GM12878 (cell line): ENCODE results near the gene PYGB. TPM values are rescaled to one million over a fixed set of nuclear protein-coding genes. Genes with fewer than 3 reads are reported as not detected.
A peak's percentile ranks its signal among the peaks of the same experiment; 100 is the strongest.

ENCODE experiments used
- ATAC-seq: fragments of 200-7000 bp; cut with Tn5 transposase; 3 replicates; pipeline ENCODE4 v1.9.1; 2020; ENCODE audit warnings: mild to moderate bottlenecking, moderate library complexity
- BruUV-seq: library from RNA; stranded (reverse); fragments of 400-500 nt; replicated peaks from 2 replicates; lab custom pipeline; 2021; lab: Mats Ljungman, UMichigan
- CTCF ChIA-PET: fragments of 300-600 bp; sonication (Branson Sonifier 250); formaldehyde crosslinking; extraction: SDS; loops from one replicate; lab custom pipeline; 2021; ENCODE audit warnings: inconsistent platforms; lab: Yijun Ruan, JAX
- POLR2A ChIA-PET: fragments of 350-600 bp; formaldehyde crosslinking; extraction: SDS; loops from one replicate; lab custom pipeline; 2021; ENCODE audit warnings: inconsistent platforms; lab: Charles Lee
- RAD21 ChIA-PET: fragments of 300-600 bp; sonication (Branson Sonifier 250); formaldehyde crosslinking; loops from one replicate; lab custom pipeline; 2023; ENCODE audit warnings: antibody characterized with exemption; ENCODE audit not compliant: unreplicated experiment; lab: Charles Lee
- SMC1A ChIA-PET: fragments of 300-600 bp; sonication (Branson Sonifier 250); formaldehyde crosslinking; loops from one replicate; lab custom pipeline; 2023; ENCODE audit not compliant: unreplicated experiment, uncharacterized antibody; lab: Charles Lee
- DNase-seq: peaks from one replicate; pipeline ENCODE4 v3.0.0-alpha.2; 2011; ENCODE audit warnings: low read depth, low spot score
- FAIRE-seq: peaks from 3 replicates; lab custom pipeline; 2011; peaks lifted over from hg19 to GRCh38; lab: Jason Lieb, UNC
- H2AFZ ChIP-seq: 2 replicates; pipeline ENCODE4 v1.6.0; 2011; ENCODE audit warnings: low read depth, low read length, control low read depth; ENCODE audit not compliant: control insufficient read depth
- H3K27ac ChIP-seq: 2 replicates; pipeline ENCODE4 v1.5.1; 2011; ENCODE audit warnings: control low read depth; ENCODE audit not compliant: control insufficient read depth, insufficient read depth
- H3K27me3 ChIP-seq, 2 experiments: replicated peaks in 1 of 2; 2 replicates each; pipeline versions ENCODE4 v1.6.0 to v1.6.1; 2011; ENCODE audit warnings: low read length in 1 of 2; ENCODE audit not compliant: control insufficient read depth in 2 of 2, insufficient read depth in 2 of 2
- H3K36me3 ChIP-seq, 2 experiments: 2 replicates each; pipeline ENCODE4 v1.5.1; 2011; ENCODE audit warnings: low read length in 1 of 2; ENCODE audit not compliant: control insufficient read depth in 2 of 2, insufficient read depth in 2 of 2
- H3K4me1 ChIP-seq: 2 replicates; pipeline ENCODE4 v1.6.1; 2011; ENCODE audit warnings: mild to moderate bottlenecking, low read length, moderate library complexity, mixed read lengths; ENCODE audit not compliant: control insufficient read depth, insufficient read depth
- H3K4me2 ChIP-seq: 2 replicates; pipeline ENCODE4 v1.6.0; 2011; ENCODE audit warnings: control low read depth; ENCODE audit not compliant: control insufficient read depth, insufficient read depth
- H3K4me3 ChIP-seq: fragments of 200-600 bp; sonication (generic); 2 replicates; pipeline ENCODE4 v1.5.1; 2016
- H3K79me2 ChIP-seq: 2 replicates; pipeline ENCODE4 v1.6.0; 2011; ENCODE audit warnings: low read length; ENCODE audit not compliant: control insufficient read depth, insufficient read depth
- H3K9ac ChIP-seq: 2 replicates; pipeline ENCODE4 v1.8.0; 2011; ENCODE audit warnings: low read length, control low read depth, mixed read lengths; ENCODE audit not compliant: control insufficient read depth, insufficient read depth
- H3K9me3 ChIP-seq: replicated peaks from 3 replicates; pipeline ENCODE4 v1.5.1; 2011; ENCODE audit warnings: mild to moderate bottlenecking, low read length; ENCODE audit not compliant: control insufficient read depth, insufficient read depth
- H4K20me1 ChIP-seq: 2 replicates; pipeline ENCODE4 v1.6.0; 2011; ENCODE audit not compliant: control insufficient read depth, insufficient read depth
- BHLHE40 ChIP-seq, 2 experiments: fragments of 450-650 bp in 1 of 2; IDR thresholded peaks; 2 replicates each; pipeline ENCODE4 v1.6.1; 2011 to 2017; ENCODE audit warnings: low read depth in 2 of 2, borderline replicate concordance in 1 of 2, improper control_type of control experiment in 1 of 2, low read length in 1 of 2, mild to moderate bottlenecking in 1 of 2
- CBX3 ChIP-seq: fragments of 200-600 bp; sonication (generic); IDR thresholded peaks from 2 replicates; pipeline ENCODE4 v1.6.1; 2016; ENCODE audit warnings: low read depth, borderline replicate concordance
- DPF2 ChIP-seq: fragments of 450-650 bp; IDR thresholded peaks from 2 replicates; pipeline ENCODE4 v1.6.1; 2017; ENCODE audit warnings: mild to moderate bottlenecking
- IKZF1 ChIP-seq: fragments of 450-650 bp; conservative IDR thresholded peaks from 2 replicates; pipeline ENCODE4 v1.6.1; 2017; ENCODE audit warnings: antibody characterized with exemption, mild to moderate bottlenecking
- POLR2AphosphoS2 ChIP-seq: IDR thresholded peaks from 2 replicates; pipeline ENCODE4 v1.6.1; 2011; ENCODE audit warnings: low read depth, mild to moderate bottlenecking, low read length, improper control_type of control experiment, moderate library complexity
- SMAD5 ChIP-seq: IDR thresholded peaks from 2 replicates; pipeline ENCODE4 v1.6.1; 2016; ENCODE audit warnings: antibody characterized with exemption, low read depth
- SPI1 ChIP-seq: IDR thresholded peaks from 2 replicates; pipeline ENCODE4 v1.6.1; 2011; ENCODE audit warnings: low read depth, mild to moderate bottlenecking, low read length, moderate library complexity, borderline replicate concordance; ENCODE audit not compliant: insufficient read depth
- ZSCAN29 ChIP-seq: fragments of 450-650 bp; IDR thresholded peaks from 2 replicates; pipeline ENCODE4 v1.6.1; 2017; ENCODE audit warnings: mild to moderate bottlenecking, moderate library complexity
- WGBS: methylation state at CpG from one replicate; pipeline ENCODE4 v1.1.6; 2016; ENCODE audit warnings: low lambda C conversion rate; ENCODE audit not compliant: insufficient replicate concordance, insufficient coverage; ENCODE audit errors: missing lambda C conversion rate; 5-methylcytosine and 5-hydroxymethylcytosine counted together
- in situ Hi-C: fragments of 300-500 bp; cut with MboI; formaldehyde crosslinking; loops from 9 replicates; pipeline ENCODE4 v1.14.3; 2018; ENCODE audit warnings: mixed read lengths
- intact Hi-C: fragments of 100-400 bp; cut with micrococcal nuclease; formaldehyde crosslinking; loops from one replicate; pipeline ENCODE4 v1.14.2; 2022; ENCODE audit not compliant: unreplicated experiment
- polyA plus RNA-seq, 11 experiments: library from polyadenylated mRNA; depleted of rRNA in 4 of 11; unstranded in 6 of 11; stranded (reverse) in 5 of 11; fragments of >200 nt; fragmentation: Nextera tagmentation in 4 of 11; fragmentation: Illumina TruSeq in 1 of 11; extraction: Ambion mirVana in 4 of 11; extraction: Trizol in 1 of 11; gene quantifications; 1 replicate in 1 of 11; 2 replicates in 10 of 11; pipeline versions ENCODE4 v1.2.1 to v1.2.3, GENCODE V29; 2011 to 2016; ENCODE audit warnings: inconsistent platforms in 2 of 11, missing spikeins in 2 of 11, low read depth in 1 of 11
- total RNA-seq, 4 experiments: library from RNA; depleted of rRNA in 3 of 4; stranded (reverse); fragments of >200 nt in 3 of 4; fragmentation: Illumina TruSeq in 1 of 4; extraction: Trizol in 1 of 4; gene quantifications; 2 replicates each; pipeline versions ENCODE4 v1.2.1 to v1.2.3, GENCODE V29; 2013 to 2021
- TF ChIP-seq, protein P1 (sequence below): IDR thresholded peaks from 2 replicates; pipeline ENCODE4 v1.6.1; 2011; ENCODE audit warnings: low read depth, low read length, improper control_type of control experiment, borderline replicate concordance

PYGB gene
- total and polyA plus RNA-seq, 10 of the 15 experiments (the other 5 are each of a cell fraction or from before 2014, with no cell fraction given): 0.34 to 33.5 (median 21.8) TPM

GRCh38 chr20:25324412-25324811, 76.5 kb downstream of the PYGB start:
- no peaks in the 10 kb centered on the region for H3K9me3 ChIP-seq
- POLR2A ChIA-PET: no interaction called here
- no peak overlapping the region for H2AFZ ChIP-seq
- no peak overlapping the region for H3K4me3 ChIP-seq
- H3K9ac ChIP-seq: no peak overlapping the region
- H3K27ac ChIP-seq: peak overlapping the region; percentile 18; the same call in 1 of the 2 replicates
- peaks cover 22% of the 10 kb centered on the region for H3K4me1 ChIP-seq
- no TSS peak for BruUV-seq
- TF ChIP-seq POLR2AphosphoS2: no peak
- TF ChIP-seq, protein P1, sequence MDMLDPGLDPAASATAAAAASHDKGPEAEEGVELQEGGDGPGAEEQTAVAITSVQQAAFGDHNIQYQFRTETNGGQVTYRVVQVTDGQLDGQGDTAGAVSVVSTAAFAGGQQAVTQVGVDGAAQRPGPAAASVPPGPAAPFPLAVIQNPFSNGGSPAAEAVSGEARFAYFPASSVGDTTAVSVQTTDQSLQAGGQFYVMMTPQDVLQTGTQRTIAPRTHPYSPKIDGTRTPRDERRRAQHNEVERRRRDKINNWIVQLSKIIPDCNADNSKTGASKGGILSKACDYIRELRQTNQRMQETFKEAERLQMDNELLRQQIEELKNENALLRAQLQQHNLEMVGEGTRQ: no peak
- no peak for TF ChIP-seq DPF2
- no peak for TF ChIP-seq ZSCAN29
- no peak for TF ChIP-seq BHLHE40 (IDR thresholded peaks at IDR 0.05; ENCODE audit: borderline replicate concordance in 1 of 2, low read depth in 2 of 2, low read length in 1 of 2)
- no peak for TF ChIP-seq CBX3
- TF ChIP-seq SMAD5: no peak
- no peak for TF ChIP-seq IKZF1
- TF ChIP-seq SPI1: peak; percentile 63; the same call in 1 of the 2 replicates
- RAD21 ChIA-PET: interaction anchor here (1.0 kb wide), 1 partner anchor 29 kb away, joined by 4 read pairs; no protein-coding TSS in a partner anchor
- CTCF ChIA-PET: interaction anchor here (0.6 kb wide), 1 partner anchor 15 kb away, joined by 3 read pairs; no protein-coding TSS in a partner anchor
- peaks cover 7 to 13% of the 10 kb centered on the region in 2 experiments for H3K36me3 ChIP-seq
- 84% methylated on average over 5 of the region's 5 CpGs for whole genome bisulfite sequencing
- no peaks in the 10 kb centered on the region for H4K20me1 ChIP-seq
- peaks cover 9% of the 10 kb centered on the region for H3K79me2 ChIP-seq
- SMC1A ChIA-PET: interaction anchor here (1.0 kb wide), 1 partner anchor 74 kb away, joined by 3 read pairs; no protein-coding TSS in a partner anchor
- intact Hi-C loops: no loop called here
- ATAC-seq: no peak; the same call in 2 of the 3 replicates
- no peak overlapping the region for H3K4me2 ChIP-seq
- in situ Hi-C loops: no loop called here
- no peaks in the 10 kb centered on the region for H3K27me3 ChIP-seq
- FAIRE-seq: peak; percentile 70
- no peak for DNase-seq
